ENCODE results near the gene GRK7.
"Not testable (repeated sequence)": the region's sequence is repeated elsewhere in the genome, so short reads cannot be mapped to it uniquely, and the experiment has no call there.

GRK7 gene

GRCh38 chr3:141798448-141798845, 35.2 kb downstream of the GRK7 start:
- H3K4me3 ChIP-seq (ENCODE audit: low read depth, low read length), result no peak overlapping the region

GRCh38 chr3:141802316-141803077, 39.3 kb downstream of the GRK7 start:
- Histone ChIP-seq H3K4me3 (ENCODE audit: low read depth, low read length) (no peak overlapping the region), H3K27me3 (no peaks in the 10 kb centered on the region), H3K9me3 (no peaks in the 10 kb centered on the region), H3K4me1 (no peaks in the 10 kb centered on the region), H3K36me3 (no peaks in the 10 kb centered on the region)
- TF ChIP-seq, protein P1, sequence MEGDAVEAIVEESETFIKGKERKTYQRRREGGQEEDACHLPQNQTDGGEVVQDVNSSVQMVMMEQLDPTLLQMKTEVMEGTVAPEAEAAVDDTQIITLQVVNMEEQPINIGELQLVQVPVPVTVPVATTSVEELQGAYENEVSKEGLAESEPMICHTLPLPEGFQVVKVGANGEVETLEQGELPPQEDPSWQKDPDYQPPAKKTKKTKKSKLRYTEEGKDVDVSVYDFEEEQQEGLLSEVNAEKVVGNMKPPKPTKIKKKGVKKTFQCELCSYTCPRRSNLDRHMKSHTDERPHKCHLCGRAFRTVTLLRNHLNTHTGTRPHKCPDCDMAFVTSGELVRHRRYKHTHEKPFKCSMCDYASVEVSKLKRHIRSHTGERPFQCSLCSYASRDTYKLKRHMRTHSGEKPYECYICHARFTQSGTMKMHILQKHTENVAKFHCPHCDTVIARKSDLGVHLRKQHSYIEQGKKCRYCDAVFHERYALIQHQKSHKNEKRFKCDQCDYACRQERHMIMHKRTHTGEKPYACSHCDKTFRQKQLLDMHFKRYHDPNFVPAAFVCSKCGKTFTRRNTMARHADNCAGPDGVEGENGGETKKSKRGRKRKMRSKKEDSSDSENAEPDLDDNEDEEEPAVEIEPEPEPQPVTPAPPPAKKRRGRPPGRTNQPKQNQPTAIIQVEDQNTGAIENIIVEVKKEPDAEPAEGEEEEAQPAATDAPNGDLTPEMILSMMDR (IDR thresholded peaks at IDR 0.05; ENCODE audit: low read depth, low read length), result no peak
- no peak for DNase-seq

More at GRCh38 chr3:141798448-141798845, 35.2 kb downstream of the GRK7 start:
- DNase-seq, result no peak
- TF ChIP-seq, protein P1 (IDR thresholded peaks at IDR 0.05; ENCODE audit: low read depth, low read length), result no peak
- no peaks in the 10 kb centered on the region for H3K36me3 ChIP-seq
- peaks cover 8% of the 10 kb centered on the region for H3K4me1 ChIP-seq
- no peaks in the 10 kb centered on the region for H3K27me3 ChIP-seq
- H3K9me3 ChIP-seq, result no peaks in the 10 kb centered on the region

DNA sequence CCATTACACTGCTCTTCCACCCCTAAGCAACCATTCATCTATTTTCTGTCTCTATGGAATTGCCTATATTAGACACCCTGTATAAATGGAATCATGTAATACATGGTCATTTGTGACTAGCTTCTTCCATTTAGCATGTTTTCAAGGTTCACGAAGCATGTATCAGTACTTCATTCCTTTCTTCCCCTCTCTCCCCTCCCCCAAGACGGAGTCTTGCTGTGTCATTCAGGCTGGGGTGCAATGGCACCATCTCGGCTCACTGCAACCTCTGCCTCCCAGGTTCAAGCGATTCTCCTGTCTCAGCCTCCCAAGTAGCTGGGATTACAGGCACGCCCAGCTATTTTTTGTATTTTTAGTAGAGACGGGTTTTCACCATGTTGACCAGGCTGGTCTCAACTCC, 40.3 kb downstream of the GRK7 start:
- not testable (repeated sequence) for H3K4me3 ChIP-seq (ENCODE audit: low read depth, low read length); H3K36me3 ChIP-seq; H3K27me3 ChIP-seq; H3K4me1 ChIP-seq; DNase-seq; H3K9me3 ChIP-seq

DNA sequence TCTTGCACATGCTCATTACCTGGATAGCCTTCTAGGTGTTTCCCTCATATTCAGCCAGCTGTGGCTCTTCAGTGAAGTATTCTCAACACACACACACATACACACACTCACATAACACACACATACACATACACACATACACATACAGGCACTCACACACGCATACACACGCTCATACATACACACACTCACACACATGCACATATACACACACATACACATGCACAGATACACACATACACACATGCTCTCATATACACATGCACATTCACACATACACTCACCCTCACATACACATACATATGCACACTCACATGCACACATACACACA, 41.2 kb downstream of the GRK7 start:
- no peak for DNase-seq
- H3K4me3 ChIP-seq (ENCODE audit: low read depth, low read length), result no peak overlapping the region
- no peaks in the 10 kb centered on the region for H3K27me3 ChIP-seq
- no peaks in the 10 kb centered on the region for H3K4me1 ChIP-seq
- no peaks in the 10 kb centered on the region for H3K36me3 ChIP-seq
- TF ChIP-seq, protein P1 (IDR thresholded peaks at IDR 0.05; ENCODE audit: low read depth, low read length), result no peak
- no peaks in the 10 kb centered on the region for H3K9me3 ChIP-seq

GRCh38 chr3:141804778-141805639, 41.8 kb downstream of the GRK7 start:
- Histone ChIP-seq H3K36me3 (no peaks in the 10 kb centered on the region), H3K4me3 (ENCODE audit: low read depth, low read length) (no peak overlapping the region), H3K4me1 (no peaks in the 10 kb centered on the region), H3K9me3 (no peaks in the 10 kb centered on the region), H3K27me3 (no peaks in the 10 kb centered on the region)
- TF ChIP-seq, protein P1 (IDR thresholded peaks at IDR 0.05; ENCODE audit: low read depth, low read length), result no peak
- DNase-seq, result no peak

- no peak for DNase-seq
- TF ChIP-seq, protein P1 (IDR thresholded peaks at IDR 0.05; ENCODE audit: low read depth, low read length), result no peak
- Histone ChIP-seq H3K4me1 (no peaks in the 10 kb centered on the region), H3K9me3 (no peaks in the 10 kb centered on the region), H3K27me3 (no peaks in the 10 kb centered on the region), H3K4me3 (ENCODE audit: low read depth, low read length) (no peak overlapping the region), H3K36me3 (no peaks in the 10 kb centered on the region)
Measured at GRCh38 chr3:141807277-141808033, 44.2 kb downstream of the GRK7 start.
